ENCODE results near the gene GNAL. TPM values are rescaled to one million over a fixed set of nuclear protein-coding genes. Genes with fewer than 3 reads are reported as not detected.
A peak's percentile ranks its signal among the peaks of the same experiment; 100 is the strongest.

GNAL gene
- total RNA-seq, 1 donor from 2014 or later, result 49.8 TPM

- no peak for DNase-seq
Measured at GRCh38 chr18:11726556-11726955, 37.5 kb downstream of the GNAL start.

GRCh38 chr18:11728249-11728648 lies 39.2 kb downstream of the GNAL start:
- no peak for DNase-seq

DNA sequence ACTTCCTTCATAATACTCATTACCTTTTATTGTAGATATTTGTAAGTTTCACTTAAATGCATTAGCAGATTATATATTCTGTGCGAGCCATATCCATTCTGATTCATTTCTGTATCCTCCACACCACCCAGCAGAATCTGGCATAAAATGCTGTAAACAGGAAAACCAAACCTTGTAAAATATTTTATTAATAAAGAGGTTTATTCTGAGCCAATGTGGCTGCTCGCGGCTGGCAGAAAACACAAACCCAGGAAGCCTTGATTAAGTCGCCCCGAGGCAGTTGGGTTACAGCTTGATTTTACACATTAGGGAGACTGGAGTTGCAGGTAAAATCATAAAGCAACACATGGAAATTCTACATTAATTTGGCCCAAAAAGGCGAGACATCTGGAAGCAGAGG lies 40.5 kb downstream of the GNAL start:
- no peak for DNase-seq

DNA sequence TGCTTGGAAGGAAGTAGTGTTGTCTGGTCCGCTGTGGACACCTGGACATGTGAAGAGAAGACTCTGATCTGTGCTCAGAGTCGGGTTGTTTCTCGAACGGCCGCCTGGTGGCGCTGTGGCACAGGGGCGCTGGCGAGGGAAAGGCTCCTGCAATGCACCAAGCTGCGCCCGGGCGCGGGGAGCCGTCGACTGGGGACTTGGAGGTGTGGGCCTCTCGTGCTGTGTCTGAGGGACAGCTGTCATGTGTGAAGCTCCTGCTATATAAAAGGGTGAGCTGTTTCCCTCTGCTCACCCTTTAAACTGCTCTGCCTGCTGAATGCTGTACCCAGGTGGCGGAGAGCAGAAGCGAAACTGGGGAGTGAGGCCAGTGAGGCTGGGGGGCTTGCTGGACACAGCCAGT lies 44.0 kb downstream of the GNAL start:
- DNase-seq, result peak; percentile 71

GRCh38 chr18:11736656-11737055 lies 47.6 kb downstream of the GNAL start:
- DNase-seq, result no peak

GRCh38 chr18:11739893-11740292 lies 50.8 kb downstream of the GNAL start:
- DNase-seq, result no peak

- no peak for DNase-seq
Measured at GRCh38 chr18:11740461-11740860, 51.4 kb downstream of the GNAL start.

DNA sequence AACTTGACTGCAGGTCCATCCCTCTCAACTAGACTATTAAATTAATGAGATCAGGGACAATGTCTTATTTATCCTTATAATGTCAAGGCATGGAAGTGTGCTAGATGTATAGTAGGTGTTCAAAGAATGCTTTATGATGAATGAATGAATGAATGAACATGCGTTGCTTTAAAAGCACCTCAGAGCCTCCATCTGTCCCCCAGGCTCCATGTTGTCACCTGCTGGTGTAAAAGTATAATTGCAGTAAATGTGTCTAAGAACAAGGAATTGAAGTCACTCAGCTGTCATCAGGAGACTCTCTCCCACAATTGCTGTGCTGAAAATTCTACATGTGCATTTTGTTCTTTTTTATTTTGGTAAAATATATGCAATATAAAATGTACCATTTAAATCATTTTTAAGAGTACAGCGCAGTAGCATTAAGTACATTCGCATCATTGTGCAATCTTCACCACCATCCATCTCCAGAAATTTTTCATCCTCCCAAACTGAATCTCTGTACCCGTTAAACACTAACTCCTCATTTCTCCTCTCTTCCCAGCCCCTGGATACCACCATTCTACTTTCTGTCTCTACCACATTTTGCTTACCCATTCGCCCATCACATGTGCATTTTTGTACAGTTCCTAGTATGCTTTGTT lies 52.6 kb downstream of the GNAL start:
- no peak for DNase-seq

DNA sequence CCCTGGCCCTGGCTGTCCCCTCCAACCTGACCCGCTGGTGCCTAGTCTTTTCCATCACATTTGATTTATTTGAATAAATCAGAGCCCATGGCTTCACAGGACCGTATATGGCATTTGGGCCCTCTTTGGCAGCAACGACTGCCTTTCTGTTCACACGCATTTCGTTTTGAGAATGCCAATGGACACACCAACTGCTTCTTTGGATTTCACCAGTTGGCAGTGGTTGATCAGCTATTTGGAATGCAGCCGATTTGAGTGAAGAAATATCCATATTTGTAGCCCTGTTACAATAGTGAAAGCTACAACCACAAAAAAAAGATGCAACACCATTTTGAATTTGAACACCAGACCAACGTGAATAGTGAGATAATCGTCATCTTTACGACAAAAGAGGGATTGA lies 56.5 kb downstream of the GNAL start:
- DNase-seq, result no peak

DNA sequence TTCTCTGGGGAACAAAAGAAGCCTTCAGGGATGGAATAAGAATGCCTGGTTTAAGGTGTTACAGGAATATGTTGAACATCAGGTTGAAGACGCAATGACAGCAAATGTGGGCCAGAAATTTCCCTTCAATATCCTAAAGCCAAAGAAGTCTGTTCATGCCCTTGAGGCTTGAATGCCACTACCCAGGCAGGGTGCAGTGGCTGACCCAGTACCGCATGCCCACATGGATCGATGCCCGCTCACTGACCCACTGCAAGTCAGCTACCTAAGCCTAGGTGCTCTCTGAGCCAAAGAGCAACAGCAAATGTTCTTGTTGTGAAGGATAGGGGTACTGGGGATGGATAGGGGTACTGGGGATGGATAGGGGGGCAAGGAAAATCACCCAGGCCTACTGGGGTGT lies 58.2 kb downstream of the GNAL start:
- DNase-seq, result no peak

DNA sequence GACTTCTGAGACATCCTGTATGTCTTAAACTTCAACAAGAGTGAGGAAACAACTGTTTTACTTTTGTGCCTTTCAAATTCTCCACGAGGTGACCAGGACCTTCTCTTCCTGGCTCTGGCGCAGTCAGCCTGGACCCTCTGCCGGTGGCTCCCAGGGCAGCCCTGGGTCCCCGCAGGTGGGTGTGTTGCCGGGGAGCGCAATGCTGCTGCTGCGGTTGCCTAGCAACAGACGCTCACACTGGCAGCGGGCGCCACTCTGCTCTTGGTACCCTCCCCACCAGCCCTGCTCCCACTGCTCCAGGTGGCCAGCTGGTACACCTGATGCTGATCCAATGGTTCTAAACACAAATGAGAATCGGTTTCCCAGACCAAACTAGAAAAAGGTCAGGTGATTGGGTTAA lies 58.7 kb downstream of the GNAL start:
- DNase-seq, result no peak

DNA sequence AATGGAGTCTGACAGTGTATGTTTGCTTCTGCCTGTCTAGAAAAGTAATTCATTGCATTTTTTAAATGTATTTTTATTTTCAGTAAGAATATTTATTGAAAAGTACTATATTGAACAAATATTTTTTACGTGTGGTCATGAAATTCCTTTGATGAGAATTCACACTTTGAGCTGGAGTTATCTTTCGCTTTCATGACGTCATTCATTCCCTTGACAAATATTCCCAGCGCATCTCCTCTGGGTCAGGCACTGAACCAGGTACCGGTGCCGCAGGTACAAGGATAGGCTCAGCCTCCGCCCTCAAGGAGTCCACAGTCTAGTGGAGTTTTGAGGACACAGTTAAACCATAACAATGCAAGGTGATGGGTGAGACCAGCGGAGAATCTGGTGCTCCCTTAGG lies 60.2 kb downstream of the GNAL start:
- DNase-seq, result no peak

GRCh38 chr18:11750171-11750570 lies 61.1 kb downstream of the GNAL start:
- DNase-seq, result no peak

DNA sequence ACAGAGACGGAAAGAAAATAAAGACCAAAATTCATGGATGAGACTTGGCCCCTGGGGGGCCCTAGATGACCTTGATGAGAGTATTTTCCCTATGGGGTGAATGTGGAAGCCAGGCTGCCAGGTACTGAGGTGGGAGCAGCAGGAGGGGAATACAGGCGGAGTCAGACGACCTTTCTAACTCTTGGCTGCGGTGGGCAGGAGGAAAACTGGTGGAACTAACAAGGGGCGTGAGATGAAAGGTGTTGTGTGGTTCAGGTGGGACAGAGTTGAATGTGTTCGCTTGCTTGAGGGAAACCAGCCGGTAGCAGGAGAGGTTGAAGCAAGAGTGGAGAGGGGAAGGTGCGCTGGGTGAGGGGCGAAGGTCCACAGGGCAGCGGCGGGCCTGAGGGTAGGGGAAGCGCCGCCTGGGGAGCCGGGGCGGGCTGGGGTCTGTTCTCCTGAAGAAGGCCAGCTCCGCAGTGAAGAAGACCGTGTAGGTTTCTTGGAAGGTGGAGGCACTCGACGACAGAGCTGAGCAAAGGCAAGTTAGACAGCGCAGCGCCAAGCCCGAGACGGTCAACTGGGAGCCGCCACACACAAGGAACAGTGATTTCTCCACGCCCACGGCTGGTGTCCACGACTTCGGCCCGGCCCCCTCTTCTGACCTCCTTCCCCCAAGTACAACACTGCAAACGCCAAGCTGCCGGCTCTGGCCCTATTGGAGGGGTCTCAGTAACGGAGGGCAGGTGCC lies 61.7 kb downstream of the GNAL start:
- DNase-seq, result no peak

GRCh38 chr18:11751341-11752115 lies 62.5 kb downstream of the GNAL start:
- DNase-seq, result peak; percentile 17

GRCh38 chr18:11752116-11752911 lies 63.2 kb downstream of the GNAL start:
- DNase-seq, result peak; percentile 13

GRCh38 chr18:11754979-11755378 lies 65.9 kb downstream of the GNAL start:
- DNase-seq, result no peak

- DNase-seq, result no peak
Measured at GRCh38 chr18:11757084-11757590, 68.1 kb downstream of the GNAL start.

DNA sequence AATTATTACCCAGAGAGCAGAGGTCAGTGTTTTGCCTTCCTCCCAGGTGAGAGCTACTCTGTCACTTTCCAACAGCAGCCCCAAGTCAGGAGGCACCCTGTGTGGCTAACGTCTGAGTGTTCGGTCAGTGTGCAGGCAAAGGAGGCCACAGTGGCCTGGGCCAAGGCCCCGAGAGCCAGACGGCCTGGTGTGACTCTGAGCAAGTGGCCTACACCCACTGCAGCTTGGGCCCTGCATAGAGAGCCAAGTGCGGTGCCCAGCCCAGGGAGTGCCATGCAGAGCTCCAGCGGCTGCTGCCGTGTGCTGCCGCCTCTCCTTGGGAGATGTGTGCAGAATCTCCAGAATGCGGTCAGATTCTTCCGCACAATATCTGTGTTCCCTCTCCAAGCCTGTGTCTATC lies 70.4 kb downstream of the GNAL start:
- DNase-seq, result no peak

GRCh38 chr18:11760498-11761167 lies 71.6 kb downstream of the GNAL start:
- DNase-seq, result no peak

- DNase-seq, result no peak
Measured at GRCh38 chr18:11761553-11761952, 72.5 kb downstream of the GNAL start.

GRCh38 chr18:11762429-11762828 lies 73.4 kb downstream of the GNAL start:
- no peak for DNase-seq

Data from occipital lobe (tissue), 2 donors.